Karpas-422 (cell line): ENCODE data around the gene PINLYP. TPM values are rescaled to one million over a fixed set of nuclear protein-coding genes. Genes with fewer than 3 reads are reported as not detected.

Source experiments
- DNase-seq: peaks from one replicate; pipeline ENCODE4 v3.0.0-alpha.2; 2015
- H2AFZ ChIP-seq: fragments of 200-600 bp; sonication (generic); 2 replicates; pipeline ENCODE4 v1.6.1; 2014; ENCODE audit warnings: antibody characterized with exemption, low read length, mixed read lengths
- H3K27ac ChIP-seq: fragments of 200-600 bp; sonication (generic); 2 replicates; pipeline ENCODE4 v1.5.1; 2014; ENCODE audit warnings: mild to moderate bottlenecking, low read length, moderate library complexity
- H3K27me3 ChIP-seq: fragments of 200-600 bp; sonication (generic); 2 replicates; pipeline ENCODE4 v1.6.1; 2014; ENCODE audit warnings: low read length, mixed read lengths
- H3K36me3 ChIP-seq: fragments of 200-600 bp; sonication (generic); 2 replicates; pipeline ENCODE4 v1.6.1; 2014; ENCODE audit warnings: low read length, mixed read lengths; ENCODE audit not compliant: insufficient read depth
- H3K4me1 ChIP-seq: fragments of 200-600 bp; sonication (generic); 2 replicates; pipeline ENCODE4 v1.6.1; 2014; ENCODE audit warnings: mild to moderate bottlenecking, low read length, mixed read lengths
- H3K4me2 ChIP-seq: fragments of 200-600 bp; sonication (generic); 2 replicates; pipeline ENCODE4 v1.6.1; 2014; ENCODE audit warnings: low read length, low read depth, mild to moderate bottlenecking; ENCODE audit not compliant: poor library complexity, severe bottlenecking
- H3K4me3 ChIP-seq: fragments of 200-600 bp; sonication (generic); 2 replicates; pipeline ENCODE4 v1.5.1; 2014; ENCODE audit warnings: mild to moderate bottlenecking, antibody characterized with exemption, low read length, mixed read lengths
- H3K79me2 ChIP-seq: fragments of 200-600 bp; sonication (generic); 2 replicates; pipeline ENCODE4 v1.6.1; 2014; ENCODE audit warnings: mild to moderate bottlenecking, low read length, mixed read lengths
- H3K9ac ChIP-seq: fragments of 200-600 bp; sonication (generic); 2 replicates; pipeline ENCODE4 v1.6.0; 2014; ENCODE audit warnings: low read length
- H3K9me2 ChIP-seq: fragments of 200-600 bp; sonication (generic), shearing (Covaris generic); replicated peaks from 2 replicates; pipeline ENCODE4 v1.6.0; 2014; ENCODE audit warnings: mild to moderate bottlenecking, low read length, moderate library complexity; ENCODE audit not compliant: insufficient read depth
- H3K9me3 ChIP-seq: fragments of 300-700, 200-600 bp; sonication (generic); 2 replicates; pipeline ENCODE4 v1.6.1; 2014; ENCODE audit warnings: low read length, mixed read lengths
- H4K20me1 ChIP-seq: fragments of 200-600 bp; sonication (generic); 2 replicates; pipeline ENCODE4 v1.6.1; 2014; ENCODE audit warnings: mild to moderate bottlenecking, antibody characterized with exemption, low read length, low read depth; ENCODE audit not compliant: insufficient read depth
- total RNA-seq: library from RNA; depleted of rRNA; stranded (reverse); fragments of >200 nt; shearing (Covaris generic); gene quantifications from 2 replicates; pipeline ENCODE4 v1.2.3, GENCODE V29; 2014; ENCODE audit warnings: low replicate concordance

The PINLYP gene
- total RNA-seq, 1 experiment from 2014 or later: not detected

GRCh38 chr19:43564800-43565199 lies 10.8 kb upstream of the PINLYP start:
- H3K27me3 ChIP-seq: no peaks in the 10 kb centered on the region
- H3K36me3 ChIP-seq: no peaks in the 10 kb centered on the region
- H2AFZ ChIP-seq: no peak overlapping the region
- H3K9ac ChIP-seq: no peak overlapping the region
- H3K9me3 ChIP-seq: no peaks in the 10 kb centered on the region
- no peak overlapping the region for H3K4me2 ChIP-seq
- H3K4me3 ChIP-seq: no peak overlapping the region
- peaks cover 35% of the 10 kb centered on the region for H3K79me2 ChIP-seq
- peaks cover 5% of the 10 kb centered on the region for H3K4me1 ChIP-seq
- H3K9me2 ChIP-seq: no peaks in the 10 kb centered on the region
- H4K20me1 ChIP-seq: no peaks in the 10 kb centered on the region
- H3K27ac ChIP-seq: no peak overlapping the region
- no peak for DNase-seq

GRCh38 chr19:43569657-43570056 lies 5.9 kb upstream of the PINLYP start:
- DNase-seq: no peak
- H3K36me3 ChIP-seq: no peaks in the 10 kb centered on the region
- H4K20me1 ChIP-seq: no peaks in the 10 kb centered on the region
- H3K27ac ChIP-seq: no peak overlapping the region
- no peaks in the 10 kb centered on the region for H3K27me3 ChIP-seq
- no peaks in the 10 kb centered on the region for H3K9me3 ChIP-seq
- no peak overlapping the region for H2AFZ ChIP-seq
- H3K4me3 ChIP-seq: no peak overlapping the region
- H3K4me2 ChIP-seq: no peak overlapping the region
- peaks cover 4% of the 10 kb centered on the region for H3K4me1 ChIP-seq
- H3K79me2 ChIP-seq: peaks cover 58% of the 10 kb centered on the region
- H3K9ac ChIP-seq: no peak overlapping the region
- no peaks in the 10 kb centered on the region for H3K9me2 ChIP-seq

- no peak overlapping the region for H3K27ac ChIP-seq
- no peaks in the 10 kb centered on the region for H4K20me1 ChIP-seq
- no peaks in the 10 kb centered on the region for H3K9me3 ChIP-seq
Measured at GRCh38 chr19:43570174-43570791, 5.3 kb upstream of the PINLYP start.

GRCh38 chr19:43572171-43572588 lies 3.4 kb upstream of the PINLYP start:
- Histone ChIP-seq H3K4me3 (no peak overlapping the region), H3K9me3 (no peaks in the 10 kb centered on the region), H3K4me2 (no peak overlapping the region), H3K9ac (no peak overlapping the region), H3K79me2 (peaks cover 51% of the 10 kb centered on the region), H2AFZ (no peak overlapping the region), H3K4me1 (peaks cover 10% of the 10 kb centered on the region), H3K27ac (no peak overlapping the region), H3K27me3 (no peaks in the 10 kb centered on the region), H4K20me1 (no peaks in the 10 kb centered on the region), H3K36me3 (no peaks in the 10 kb centered on the region), H3K9me2 (no peaks in the 10 kb centered on the region)
- DNase-seq: no peak

More at GRCh38 chr19:43570174-43570791, 5.3 kb upstream of the PINLYP start:
- H3K4me3 ChIP-seq: no peak overlapping the region
- peaks cover 58% of the 10 kb centered on the region for H3K79me2 ChIP-seq
- no peaks in the 10 kb centered on the region for H3K36me3 ChIP-seq
- no peaks in the 10 kb centered on the region for H3K27me3 ChIP-seq
- DNase-seq: no peak
- no peak overlapping the region for H2AFZ ChIP-seq
- H3K4me1 ChIP-seq: peaks cover 5% of the 10 kb centered on the region
- no peak overlapping the region for H3K4me2 ChIP-seq
- H3K9me2 ChIP-seq: no peaks in the 10 kb centered on the region
- H3K9ac ChIP-seq: no peak overlapping the region

- Histone ChIP-seq H3K4me2 (peak overlapping the region; percentile 98), H3K4me1 (peaks cover 10% of the 10 kb centered on the region), H2AFZ (0 out of 2 replicates have a peak overlapping the region, but pooled peaks have one; percentile 55), H3K4me3 (peak overlapping the region; percentile 88), H3K27ac (peak overlapping the region; percentile 30; the same call in 1 of the 2 replicates), H3K9me2 (no peaks in the 10 kb centered on the region), H3K79me2 (peaks cover 44% of the 10 kb centered on the region), H3K36me3 (no peaks in the 10 kb centered on the region), H3K27me3 (no peaks in the 10 kb centered on the region), H4K20me1 (no peaks in the 10 kb centered on the region), H3K9me3 (no peaks in the 10 kb centered on the region), H3K9ac (peak overlapping the region; percentile 96)
- peak; percentile 55 for DNase-seq
Measured at GRCh38 chr19:43574424-43575155, 1.0 kb upstream of the PINLYP start.

GRCh38 chr19:43575955-43576878 lies 616 bp downstream of the PINLYP start:
- DNase-seq: no peak
- Histone ChIP-seq H4K20me1 (no peaks in the 10 kb centered on the region), H3K4me3 (peak overlapping the region; percentile 41; the same call in 1 of the 2 replicates), H3K4me2 (peak overlapping the region; percentile 49), H3K27ac (no peak overlapping the region), H3K9ac (peak overlapping the region; percentile 38; the same call in 1 of the 2 replicates), H3K27me3 (no peaks in the 10 kb centered on the region), H3K36me3 (no peaks in the 10 kb centered on the region), H3K4me1 (peaks cover 13% of the 10 kb centered on the region), H3K9me3 (no peaks in the 10 kb centered on the region), H3K9me2 (no peaks in the 10 kb centered on the region), H2AFZ (no peak overlapping the region), H3K79me2 (peaks cover 37% of the 10 kb centered on the region)

- no peaks in the 10 kb centered on the region for H4K20me1 ChIP-seq
- H3K4me3 ChIP-seq: no peak overlapping the region
- no peaks in the 10 kb centered on the region for H3K9me3 ChIP-seq
- no peak overlapping the region for H3K9ac ChIP-seq
- DNase-seq: no peak
- no peak overlapping the region for H2AFZ ChIP-seq
- no peaks in the 10 kb centered on the region for H3K36me3 ChIP-seq
- no peaks in the 10 kb centered on the region for H3K9me2 ChIP-seq
- peaks cover 14% of the 10 kb centered on the region for H3K79me2 ChIP-seq
- H3K4me2 ChIP-seq: no peak overlapping the region
- peaks cover 13% of the 10 kb centered on the region for H3K4me1 ChIP-seq
- H3K27ac ChIP-seq: no peak overlapping the region
- H3K27me3 ChIP-seq: no peaks in the 10 kb centered on the region
Measured at GRCh38 chr19:43578787-43579186, 3.2 kb downstream of the PINLYP start.

GRCh38 chr19:43581467-43581866 lies 5.9 kb downstream of the PINLYP start:
- H3K27ac ChIP-seq: no peak overlapping the region
- no peaks in the 10 kb centered on the region for H3K79me2 ChIP-seq
- DNase-seq: no peak
- peaks cover 3% of the 10 kb centered on the region for H3K4me1 ChIP-seq
- no peaks in the 10 kb centered on the region for H3K36me3 ChIP-seq
- no peaks in the 10 kb centered on the region for H4K20me1 ChIP-seq
- no peaks in the 10 kb centered on the region for H3K9me3 ChIP-seq
- no peak overlapping the region for H3K4me3 ChIP-seq
- H3K4me2 ChIP-seq: no peak overlapping the region
- H2AFZ ChIP-seq: no peak overlapping the region
- no peaks in the 10 kb centered on the region for H3K27me3 ChIP-seq
- H3K9ac ChIP-seq: no peak overlapping the region
- H3K9me2 ChIP-seq: no peaks in the 10 kb centered on the region
